HG02970 (cell line): ENCODE results near the gene MAML3.

Experiments used
- ATAC-seq: cut with Tn5 transposase; IDR thresholded peaks from one replicate; pipeline ENCODE4 v1.9.1; 2021; ENCODE audit warnings: mild to moderate bottlenecking, moderate library complexity, moderate number of reproducible peaks; ENCODE audit not compliant: unreplicated experiment, low FRiP score

The MAML3 gene

GRCh38 chr4:139685180-139685579 lies 468.8 kb downstream of the MAML3 start:
- ATAC-seq = no peak

GRCh38 chr4:139684351-139684750 lies 469.6 kb downstream of the MAML3 start:
- no peak for ATAC-seq

GRCh38 chr4:139682741-139683151 lies 471.2 kb downstream of the MAML3 start:
- no peak for ATAC-seq

GRCh38 chr4:139682309-139682708 lies 471.7 kb downstream of the MAML3 start:
- ATAC-seq = no peak

GRCh38 chr4:139676913-139677585 lies 476.9 kb downstream of the MAML3 start:
- no peak for ATAC-seq

- no peak for ATAC-seq
Observed at GRCh38 chr4:139676365-139676764, 477.6 kb downstream of the MAML3 start.

GRCh38 chr4:139675651-139676050 lies 478.3 kb downstream of the MAML3 start:
- no peak for ATAC-seq

- no peak for ATAC-seq
Observed at GRCh38 chr4:139674875-139675550, 479.0 kb downstream of the MAML3 start.

GRCh38 chr4:139672732-139673131 lies 481.3 kb downstream of the MAML3 start:
- ATAC-seq = no peak

- no peak for ATAC-seq
Observed at GRCh38 chr4:139672215-139672614, 481.8 kb downstream of the MAML3 start.

- no peak for ATAC-seq
Observed at GRCh38 chr4:139670775-139671174, 483.2 kb downstream of the MAML3 start.

- ATAC-seq = no peak
Observed at GRCh38 chr4:139669890-139670289, 484.1 kb downstream of the MAML3 start.

GRCh38 chr4:139669335-139669734 lies 484.6 kb downstream of the MAML3 start:
- no peak for ATAC-seq

GRCh38 chr4:139668658-139669201 lies 485.3 kb downstream of the MAML3 start:
- no peak for ATAC-seq

- ATAC-seq = no peak
Observed at GRCh38 chr4:139668036-139668435, 485.9 kb downstream of the MAML3 start.
